GM19025 (cell line): ENCODE measurements around the gene AUTS2.
A peak's percentile ranks its signal among the peaks of the same experiment; 100 is the strongest.

Experiments
- ATAC-seq: cut with Tn5 transposase; IDR thresholded peaks from one replicate; pipeline ENCODE4 v1.9.1; 2021; ENCODE audit warnings: mild to moderate bottlenecking, low read depth, moderate library complexity; ENCODE audit not compliant: unreplicated experiment

Gene AUTS2

GRCh38 chr7:70414368-70414767 is 816.1 kb downstream of the AUTS2 start:
- no peak for ATAC-seq

GRCh38 chr7:70415179-70415972 is 817.1 kb downstream of the AUTS2 start:
- ATAC-seq: peak; percentile 50

- no peak for ATAC-seq
These were observed 818.2 kb downstream of the AUTS2 start for GRCh38 chr7:70416347-70416985.

- ATAC-seq: no peak
These were observed 818.8 kb downstream of the AUTS2 start for GRCh38 chr7:70416986-70417655.

DNA sequence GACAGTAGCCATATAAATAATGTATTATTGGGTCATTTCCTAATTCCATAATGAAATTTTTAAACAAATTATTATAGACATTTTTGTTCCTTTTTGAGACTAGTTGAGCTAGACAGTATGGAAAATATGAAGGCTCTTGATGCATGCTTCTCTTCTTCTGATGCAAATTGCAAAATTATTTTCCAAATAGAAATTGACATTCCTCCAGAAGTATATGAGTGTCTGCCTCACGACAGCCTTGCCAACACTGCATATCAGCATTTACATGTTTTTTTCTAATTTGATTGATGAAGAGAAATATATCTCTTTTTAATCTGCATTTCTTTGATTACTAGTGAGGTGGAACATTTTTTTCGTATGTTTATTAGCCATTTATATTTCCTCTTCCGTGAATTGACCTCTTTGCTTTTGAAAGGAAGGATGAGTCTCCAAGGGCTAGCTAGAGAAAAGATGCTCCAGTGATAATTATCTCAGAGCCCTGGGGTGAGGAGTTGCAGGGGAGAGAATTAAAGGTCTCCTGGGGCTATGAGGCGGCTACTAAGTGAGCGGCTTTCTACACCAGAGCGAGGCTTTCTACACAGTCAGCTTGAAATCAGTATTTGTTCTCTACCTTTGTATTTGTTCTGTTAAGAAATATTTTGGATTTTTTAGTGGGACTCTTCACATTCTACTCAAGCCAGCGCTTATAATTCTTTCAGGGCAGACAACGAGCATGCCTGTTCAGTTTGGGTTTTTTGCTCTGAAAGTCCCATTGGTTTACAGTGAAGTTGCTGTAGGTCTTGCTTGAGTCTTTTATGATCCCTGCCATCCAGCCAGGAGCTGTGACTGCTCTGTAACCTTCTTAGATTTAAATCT is 821.5 kb downstream of the AUTS2 start:
- no peak for ATAC-seq

- ATAC-seq: no peak
These were observed 822.0 kb downstream of the AUTS2 start for GRCh38 chr7:70420381-70420662.

- no peak for ATAC-seq
These were observed 823.0 kb downstream of the AUTS2 start for GRCh38 chr7:70421319-70421718.

- no peak for ATAC-seq
These were observed 828.1 kb downstream of the AUTS2 start for GRCh38 chr7:70426249-70426880.

GRCh38 chr7:70432567-70433001 is 834.3 kb downstream of the AUTS2 start:
- ATAC-seq: no peak

GRCh38 chr7:70434376-70434775 is 836.1 kb downstream of the AUTS2 start:
- ATAC-seq: no peak

DNA sequence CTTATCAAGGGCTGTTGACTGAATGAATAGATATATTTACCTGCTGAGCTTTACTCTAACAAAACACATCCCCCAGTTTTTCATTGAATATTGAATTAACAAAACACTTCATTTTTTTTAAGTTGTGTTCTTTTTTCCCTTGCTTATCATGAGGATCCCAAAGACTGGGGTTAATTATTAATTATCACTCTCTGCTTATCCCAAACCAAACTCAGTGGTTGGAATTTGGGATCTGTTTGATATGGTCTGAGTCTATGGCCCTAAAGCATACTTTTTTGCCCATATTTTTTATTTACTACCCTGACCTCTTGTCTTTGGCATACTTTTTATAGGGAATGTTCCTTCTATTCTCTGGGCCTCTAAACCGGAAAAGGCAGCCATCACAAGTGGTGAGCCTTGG is 836.5 kb downstream of the AUTS2 start:
- ATAC-seq: no peak

- ATAC-seq: no peak
These were observed 837.4 kb downstream of the AUTS2 start for GRCh38 chr7:70435634-70436033.

DNA sequence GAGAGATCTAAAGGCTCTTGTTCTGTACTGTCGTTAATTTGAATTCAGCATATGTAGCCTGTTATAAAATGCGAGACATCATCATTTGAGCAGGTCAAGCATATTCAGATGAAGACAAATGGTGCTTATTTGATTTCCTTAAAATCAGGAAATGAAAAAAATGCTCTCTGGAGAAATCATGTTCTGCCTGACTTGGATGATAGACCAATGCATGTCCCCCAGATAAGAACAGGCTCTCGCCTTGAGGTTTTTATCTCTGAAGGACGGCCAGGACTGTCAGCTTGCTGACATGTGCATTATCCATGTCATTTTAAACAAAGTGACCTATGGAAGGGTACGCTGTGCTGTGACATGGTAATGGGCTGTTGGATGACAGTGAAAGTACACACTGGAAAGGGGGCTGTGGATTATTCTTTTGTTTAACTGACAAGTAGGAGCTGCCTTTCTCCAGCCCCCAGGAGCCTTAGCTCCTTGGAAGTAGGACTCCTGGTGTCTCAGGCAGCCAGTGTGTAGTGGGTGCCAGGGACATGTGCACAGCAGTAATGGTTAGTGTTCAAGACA is 838.6 kb downstream of the AUTS2 start:
- no peak for ATAC-seq

DNA sequence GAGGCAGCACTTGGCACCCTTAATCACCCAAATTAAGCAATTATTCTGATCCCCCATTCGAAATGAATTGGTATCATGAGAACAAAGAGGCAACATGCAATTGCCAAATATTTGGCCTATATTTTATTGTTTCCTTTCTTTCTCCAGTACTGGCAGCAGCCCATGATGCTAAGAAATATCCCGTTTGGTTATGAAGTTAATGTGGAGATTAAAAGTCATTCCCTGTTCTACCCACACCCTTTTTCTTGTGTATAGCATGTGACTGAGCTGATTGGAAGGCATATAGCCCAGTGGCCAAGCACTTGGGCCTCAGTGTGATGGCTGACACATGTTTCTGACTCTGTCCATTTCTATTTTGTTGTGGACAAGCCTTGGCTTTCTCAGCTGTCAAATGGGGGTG is 841.4 kb downstream of the AUTS2 start:
- ATAC-seq: no peak

DNA sequence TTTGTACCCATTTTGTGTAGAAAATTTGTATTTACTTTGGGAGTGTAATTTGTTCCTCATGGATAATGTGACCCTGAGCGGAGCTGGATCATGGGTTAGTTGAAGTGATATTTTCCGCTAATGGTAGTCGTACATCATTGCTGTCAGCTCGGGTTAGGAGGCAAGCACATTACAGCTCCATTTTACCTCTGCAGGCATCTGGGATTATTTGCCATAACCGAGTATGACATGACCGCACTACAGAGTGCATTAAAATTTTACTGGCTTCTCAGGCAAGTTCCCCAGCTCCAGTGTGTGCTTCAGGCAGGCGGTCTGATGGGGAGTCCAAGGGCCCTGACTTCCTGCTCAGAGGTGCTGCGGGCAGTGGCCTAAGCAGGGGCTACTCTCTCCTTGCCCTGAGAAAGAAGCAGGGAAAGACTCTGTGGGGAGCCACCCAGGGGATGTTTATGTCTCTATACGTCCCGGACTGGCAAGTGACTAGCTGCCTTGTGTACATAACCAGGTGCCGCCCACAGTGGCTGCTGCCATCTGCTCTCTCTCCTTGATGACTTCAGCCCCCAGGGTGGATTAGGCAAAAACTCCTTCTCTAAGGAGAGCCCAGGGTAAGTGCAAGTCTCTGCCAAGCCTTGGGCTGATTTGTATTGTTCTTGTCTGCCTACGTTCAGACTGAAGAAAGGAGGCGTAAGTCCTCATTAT is 848.3 kb downstream of the AUTS2 start:
- no peak for ATAC-seq

GRCh38 chr7:70448312-70448906 is 850.1 kb downstream of the AUTS2 start:
- ATAC-seq: no peak

- ATAC-seq: no peak
These were observed 852.5 kb downstream of the AUTS2 start for GRCh38 chr7:70450731-70451130.

- no peak for ATAC-seq
These were observed 857.6 kb downstream of the AUTS2 start for GRCh38 chr7:70455925-70456324.

DNA sequence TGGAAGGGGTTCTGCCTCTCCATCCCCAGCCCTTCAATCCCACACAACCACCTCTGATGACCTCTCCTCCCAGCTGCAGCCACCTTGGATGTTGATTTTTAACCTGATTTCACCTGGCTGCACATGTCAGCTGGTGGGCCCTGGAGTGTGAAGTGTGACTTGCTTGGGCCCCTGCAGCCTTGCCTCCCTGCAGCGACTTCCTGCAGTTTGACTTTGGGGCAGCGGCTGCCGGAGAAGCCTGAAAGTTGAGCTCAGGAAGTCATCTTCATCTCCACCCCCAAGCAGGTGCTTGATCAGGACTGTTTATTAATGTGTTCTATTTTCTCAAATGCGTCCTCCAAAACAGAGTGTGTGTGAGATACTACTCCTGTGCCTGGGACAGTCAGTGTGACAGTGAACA is 858.4 kb downstream of the AUTS2 start:
- peak; percentile 59 for ATAC-seq
